IMR-90 (cell line): ENCODE results near the gene SMC1B. TPM values are rescaled to one million over a fixed set of nuclear protein-coding genes. Genes with fewer than 3 reads are reported as not detected.
A peak's percentile ranks its signal among the peaks of the same experiment; 100 is the strongest.

ENCODE experiments used
- ATAC-seq: fragments of 200-7000 bp; cut with Tn5 transposase; 2 replicates; pipeline ENCODE4 v1.9.1; 2020; ENCODE audit warnings: low read depth, mild to moderate bottlenecking, moderate library complexity
- BruUV-seq: library from RNA; stranded (reverse); fragments of 400-500 nt; replicated peaks from 2 replicates; lab custom pipeline; 2021; lab: Mats Ljungman, UMichigan
- CTCF ChIA-PET: fragments of 300-600 bp; formaldehyde crosslinking; extraction: SDS; loops from one replicate; lab custom pipeline; 2021; ENCODE audit warnings: antibody characterized with exemption; lab: Yijun Ruan, JAX
- POLR2A ChIA-PET: fragments of 300-600 bp; sonication (Branson Sonifier 250); formaldehyde crosslinking; loops from one replicate; lab custom pipeline; 2022; ENCODE audit warnings: antibody characterized with exemption; ENCODE audit not compliant: unreplicated experiment; lab: Charles Lee
- DNase-seq: peaks from one replicate; pipeline ENCODE4 v3.0.0; 2013
- H2AFZ ChIP-seq: replicated peaks from 2 replicates; pipeline ENCODE3; 2013; ENCODE audit warnings: low read length, mild to moderate bottlenecking; ENCODE audit not compliant: poor library complexity
- H2AK5ac ChIP-seq: 2 replicates; pipeline ENCODE4 v1.6.1; 2013; ENCODE audit warnings: low read depth, low read length, inconsistent platforms
- H2AK9ac ChIP-seq: replicated peaks from 2 replicates; pipeline ENCODE3; 2013; ENCODE audit warnings: mild to moderate bottlenecking, low read depth, low read length, moderate library complexity; ENCODE audit not compliant: poor library complexity
- H2BK120ac ChIP-seq: 2 replicates; pipeline ENCODE4 v1.6.1; 2013; ENCODE audit warnings: low read depth, low read length, inconsistent platforms
- H2BK15ac ChIP-seq: 3 replicates; pipeline ENCODE4 v1.6.1; 2013; ENCODE audit warnings: low read depth, low read length, inconsistent platforms
- H2BK20ac ChIP-seq: 2 replicates; pipeline ENCODE4 v1.6.1; 2013; ENCODE audit warnings: low read depth, mild to moderate bottlenecking, inconsistent platforms, low read length, moderate library complexity
- H2BK5ac ChIP-seq: 2 replicates; pipeline ENCODE4 v1.6.1; 2013; ENCODE audit warnings: mild to moderate bottlenecking, low read depth, low read length, inconsistent platforms; ENCODE audit not compliant: poor library complexity, severe bottlenecking
- H3K14ac ChIP-seq: replicated peaks from 2 replicates; pipeline ENCODE4 v1.6.1; 2013; ENCODE audit warnings: low read depth, low read length, inconsistent platforms
- H3K18ac ChIP-seq: 2 replicates; pipeline ENCODE4 v1.6.1; 2013; ENCODE audit warnings: low read depth, low read length, control low read depth
- H3K23ac ChIP-seq: 2 replicates; pipeline ENCODE4 v1.6.1; 2013; ENCODE audit warnings: low read depth, low read length, inconsistent platforms
- H3K27ac ChIP-seq: 2 replicates; pipeline ENCODE4 v1.5.1; 2013; ENCODE audit warnings: mild to moderate bottlenecking, control low read depth, low read length; ENCODE audit not compliant: insufficient read depth
- H3K27me3 ChIP-seq: 2 replicates; pipeline ENCODE4 v1.6.1; 2013; ENCODE audit warnings: low read length; ENCODE audit not compliant: control insufficient read depth, insufficient read depth
- H3K36me3 ChIP-seq: 2 replicates; pipeline ENCODE4 v1.6.1; 2013; ENCODE audit warnings: low read length, mixed read lengths; ENCODE audit not compliant: control insufficient read depth, insufficient read depth
- H3K4ac ChIP-seq: 2 replicates; pipeline ENCODE4 v1.6.1; 2013; ENCODE audit warnings: low read depth, low read length, inconsistent platforms
- H3K4me1 ChIP-seq: 2 replicates; pipeline ENCODE4 v1.6.1; 2013; ENCODE audit warnings: low read length, mixed read lengths; ENCODE audit not compliant: control insufficient read depth, insufficient read depth
- H3K4me2 ChIP-seq: 2 replicates; pipeline ENCODE4 v1.6.1; 2013; ENCODE audit warnings: low read depth, mild to moderate bottlenecking, control low read depth, low read length, moderate library complexity
- H3K4me3 ChIP-seq: 2 replicates; pipeline ENCODE4 v1.5.1; 2013; ENCODE audit warnings: low read depth, mild to moderate bottlenecking, control low read depth, low read length, moderate library complexity; ENCODE audit not compliant: insufficient read depth
- H3K56ac ChIP-seq: 2 replicates; pipeline ENCODE4 v1.6.1; 2013; ENCODE audit warnings: low read length, inconsistent platforms; ENCODE audit not compliant: insufficient read depth; ENCODE audit errors: extremely low read depth
- H3K79me1 ChIP-seq, 2 experiments: 2 replicates each; pipeline ENCODE4 v1.6.1; 2013; ENCODE audit warnings: low read length in 2 of 2, inconsistent platforms in 1 of 2, low read depth in 1 of 2
- H3K9ac ChIP-seq: 2 replicates; pipeline ENCODE4 v1.6.1; 2013; ENCODE audit warnings: low read depth, low read length, control low read depth
- H3K9me1 ChIP-seq: 2 replicates; pipeline ENCODE4 v1.6.1; 2013; ENCODE audit warnings: low read length, inconsistent platforms; ENCODE audit not compliant: insufficient read depth
- H3K9me3 ChIP-seq: 2 replicates; pipeline ENCODE4 v1.6.1; 2013; ENCODE audit warnings: low read length; ENCODE audit not compliant: control insufficient read depth, insufficient read depth
- H4K20me1 ChIP-seq: 2 replicates; pipeline ENCODE4 v1.6.1; 2013; ENCODE audit warnings: low read length, inconsistent platforms; ENCODE audit not compliant: insufficient read depth
- H4K5ac ChIP-seq: 2 replicates; pipeline ENCODE4 v1.6.1; 2013; ENCODE audit warnings: mild to moderate bottlenecking, low read depth, low read length, control low read depth
- H4K8ac ChIP-seq, 2 experiments: 2 replicates each; pipeline ENCODE4 v1.6.1; 2013; ENCODE audit warnings: low read depth in 2 of 2, low read length in 2 of 2, control low read depth in 1 of 2, inconsistent platforms in 1 of 2
- H4K91ac ChIP-seq: 2 replicates; pipeline ENCODE4 v1.6.1; 2013; ENCODE audit warnings: low read depth, low read length, inconsistent platforms; ENCODE audit not compliant: insufficient read depth
- BHLHE40 ChIP-seq: fragments of 150-350 bp; IDR thresholded peaks from 2 replicates; pipeline ENCODE4 v1.6.1; 2016; ENCODE audit warnings: mild to moderate bottlenecking, low read depth, low read length
- CEBPB ChIP-seq: IDR thresholded peaks from 2 replicates; pipeline ENCODE4 v1.6.1; 2012; ENCODE audit warnings: low read depth, low read length, improper control_type of control experiment
- CHD1 ChIP-seq: IDR thresholded peaks from 2 replicates; pipeline ENCODE4 v1.6.1; 2012; ENCODE audit warnings: low read depth, low read length, improper control_type of control experiment
- MAFK ChIP-seq: IDR thresholded peaks from 2 replicates; pipeline ENCODE4 v1.6.1; 2012; ENCODE audit warnings: low read depth, low read length, improper control_type of control experiment
- MAZ ChIP-seq: IDR thresholded peaks from 2 replicates; pipeline ENCODE4 v1.6.1; 2012; ENCODE audit warnings: low read depth, mild to moderate bottlenecking, low read length, improper control_type of control experiment, moderate library complexity, borderline replicate concordance
- POLR2A ChIP-seq: IDR thresholded peaks from 2 replicates; pipeline ENCODE4 v1.6.1; 2012; ENCODE audit warnings: mild to moderate bottlenecking, low read depth, low read length
- RFX5 ChIP-seq: IDR thresholded peaks from 2 replicates; pipeline ENCODE4 v1.8.0; 2012; ENCODE audit warnings: low read depth, mild to moderate bottlenecking, low read length, moderate library complexity
- WGBS, 2 experiments: methylation state at CpG; one replicate each; pipeline versions ENCODE4 v1.1.5 to v1.1.7; 2013; ENCODE audit warnings: missing lambda C conversion rate in 2 of 2; ENCODE audit not compliant: insufficient read length in 1 of 2; ENCODE audit errors: extremely low coverage in 2 of 2; 5-methylcytosine and 5-hydroxymethylcytosine counted together
- dilution Hi-C: fragments of 300-500 bp; cut with HindIII; formaldehyde crosslinking; loops from one replicate; pipeline ENCODE4 v1.14.3; 2018; ENCODE audit warnings: low sequenced_read_pairs; ENCODE audit not compliant: unreplicated experiment
- in situ Hi-C: fragments of 300-500 bp; cut with MboI; formaldehyde crosslinking; loops from 3 replicates; pipeline ENCODE4 v1.14.3; 2019; ENCODE audit warnings: low sequenced_read_pairs, inconsistent platforms, mixed read lengths
- intact Hi-C: fragments of 100-400 bp; cut with micrococcal nuclease; formaldehyde crosslinking; loops from 2 replicates; pipeline ENCODE4 v1.10.0; 2022
- polyA plus RNA-seq, 3 experiments: library from polyadenylated mRNA; depleted of rRNA; stranded (reverse); fragments of >200 nt; gene quantifications; 2 replicates each; pipeline ENCODE4 v1.2.3, GENCODE V29; 2012; ENCODE audit warnings: low replicate concordance in 1 of 3
- total RNA-seq: library from RNA; depleted of rRNA; stranded (reverse); fragments of >200 nt; gene quantifications from 2 replicates; pipeline ENCODE4 v1.2.3, GENCODE V29; 2012
- TF ChIP-seq, protein P1 (sequence below): fragments of 150-350 bp; IDR thresholded peaks from 2 replicates; pipeline ENCODE4 v1.6.1; 2016; ENCODE audit warnings: low read depth, mild to moderate bottlenecking, low read length, moderate library complexity, borderline replicate concordance
- TF ChIP-seq, protein P2 (sequence below): fragments of 150-350 bp; IDR thresholded peaks from 2 replicates; pipeline ENCODE4 v1.6.1; 2017; ENCODE audit warnings: mild to moderate bottlenecking, antibody characterized with exemption, low read length, low read depth

SMC1B gene
- total and polyA plus RNA-seq, 2 of the 4 experiments (the other 2 are of a cell fraction) = not detected

DNA sequence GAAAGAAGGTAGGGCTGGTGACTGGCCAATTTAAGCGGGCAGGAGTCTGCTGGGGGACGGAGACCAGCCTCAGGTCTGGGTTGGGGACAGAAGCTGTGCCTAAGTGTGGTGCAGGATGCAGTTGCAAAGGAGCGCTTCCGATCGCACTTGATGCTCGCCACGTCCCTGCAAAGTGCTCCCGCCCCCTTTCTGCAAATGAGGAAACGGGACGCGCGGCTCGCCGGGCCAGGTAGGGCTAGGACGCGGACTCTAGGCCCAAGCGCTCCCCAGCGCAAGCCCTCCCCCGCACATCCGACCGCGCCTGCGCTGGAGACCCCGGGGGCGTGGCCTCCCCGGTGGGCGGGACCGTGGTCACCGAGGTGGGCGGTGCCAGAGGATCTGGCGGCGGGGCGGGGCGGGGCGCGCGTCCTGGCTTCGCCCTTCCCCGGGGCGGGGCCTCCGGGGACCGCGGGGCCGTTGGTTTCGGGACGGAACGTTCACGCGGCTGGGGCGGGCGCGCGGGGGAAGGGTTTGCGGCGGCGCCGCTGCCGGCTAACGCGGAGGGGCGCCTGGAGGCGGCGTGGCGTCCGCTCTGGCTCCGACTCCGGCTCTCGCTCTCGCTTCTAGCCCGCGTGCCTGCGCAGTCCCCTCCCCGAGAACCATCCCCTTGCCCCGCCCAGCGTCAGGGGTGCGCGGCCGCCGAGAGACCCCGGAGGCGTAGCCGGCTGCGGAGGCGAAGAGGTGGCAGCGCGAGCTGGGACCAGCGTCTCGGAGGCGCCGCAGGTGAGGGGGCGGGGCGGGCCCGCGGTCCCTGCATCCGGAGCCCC lies 103.8 kb downstream of the SMC1B start, which contains the start of gene FAM118A (continued):
- 0 out of 2 replicates have a peak, but pooled peaks have one; percentile 19 for TF ChIP-seq BHLHE40
- TF ChIP-seq MAFK = no peak
- no peak for TF ChIP-seq CEBPB

DNA sequence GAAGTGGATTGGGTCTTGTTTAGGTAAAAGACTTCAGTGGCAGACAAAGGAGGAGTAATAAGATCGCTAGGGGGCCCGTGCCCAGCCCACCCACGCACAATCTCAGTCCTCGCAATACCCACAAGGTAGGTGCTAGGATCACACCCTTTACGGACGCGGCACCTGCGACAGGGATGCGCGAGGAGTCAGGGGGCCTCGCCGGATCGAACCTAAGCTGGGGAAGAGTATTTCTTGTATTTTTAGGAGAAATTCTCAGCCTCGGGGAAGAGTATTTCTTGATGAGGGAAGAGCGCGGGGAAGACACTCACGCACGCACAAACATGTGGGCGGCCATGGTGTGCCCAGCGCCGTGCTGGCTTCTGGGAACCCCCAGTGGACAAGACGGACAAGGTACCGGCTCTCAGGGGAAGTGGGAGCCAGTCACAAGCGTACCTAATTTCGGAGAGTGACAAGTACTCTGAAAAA lies 104.4 kb downstream of the SMC1B start:
- 49% methylated on average over 8 of the region's 25 CpGs; no CpG with 5 or more reads in 1 of the 2 experiments for WGBS, 2 experiments
- Histone ChIP-seq H3K9me3 (no peaks in the 10 kb centered on the region), H3K23ac (peak overlapping the region; percentile 66), H3K4me1 (peaks cover 14% of the 10 kb centered on the region), H3K27ac (peak overlapping the region; percentile 90), H3K4ac (peak overlapping the region; percentile 89), H3K9ac (peak overlapping the region; percentile 94), H3K36me3 (no peaks in the 10 kb centered on the region; the same call in 1 of the 2 replicates), H2BK15ac (peak overlapping the region; percentile 72; the same call in 1 of the 3 replicates), H3K79me1 (peaks cover 8 to 38% of the 10 kb centered on the region in 2 experiments; a peak in 3 of 4 replicates), H2AFZ (peak overlapping the region; percentile 97), H2AK5ac (peak overlapping the region; percentile 77), H2BK20ac (no peak overlapping the region), H4K91ac (peak overlapping the region; percentile 89), H3K4me2 (peak overlapping the region; percentile 98), H2BK5ac (peak overlapping the region; percentile 69), H3K27me3 (no peaks in the 10 kb centered on the region), H2AK9ac (peak overlapping the region; percentile 83), H3K18ac (peak overlapping the region; percentile 91), H3K56ac (peak overlapping the region; percentile 50; the same call in 1 of the 2 replicates), H3K14ac (peak overlapping the region; percentile 87), H4K5ac (peak overlapping the region; percentile 100), H4K20me1 (peaks cover 10% of the 10 kb centered on the region; the same call in 1 of the 2 replicates), H3K9me1 (0 out of 2 replicates have a peak, but pooled peaks cover 10% of the 10 kb centered on the region), H2BK120ac (peak overlapping the region; percentile 29; the same call in 1 of the 2 replicates), H4K8ac (peak overlapping the region; percentile 99 to 100), H3K4me3 (peak overlapping the region; percentile 58)
- intact Hi-C loops = no loop called here
- TF ChIP-seq MAZ = no peak
- TF ChIP-seq MAFK = no peak
- TF ChIP-seq CHD1 = no peak
- TF ChIP-seq, protein P1, sequence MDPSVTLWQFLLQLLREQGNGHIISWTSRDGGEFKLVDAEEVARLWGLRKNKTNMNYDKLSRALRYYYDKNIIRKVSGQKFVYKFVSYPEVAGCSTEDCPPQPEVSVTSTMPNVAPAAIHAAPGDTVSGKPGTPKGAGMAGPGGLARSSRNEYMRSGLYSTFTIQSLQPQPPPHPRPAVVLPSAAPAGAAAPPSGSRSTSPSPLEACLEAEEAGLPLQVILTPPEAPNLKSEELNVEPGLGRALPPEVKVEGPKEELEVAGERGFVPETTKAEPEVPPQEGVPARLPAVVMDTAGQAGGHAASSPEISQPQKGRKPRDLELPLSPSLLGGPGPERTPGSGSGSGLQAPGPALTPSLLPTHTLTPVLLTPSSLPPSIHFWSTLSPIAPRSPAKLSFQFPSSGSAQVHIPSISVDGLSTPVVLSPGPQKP = no peak
- no peak for TF ChIP-seq BHLHE40
- TF ChIP-seq POLR2A = no peak
- TF ChIP-seq, protein P2, sequence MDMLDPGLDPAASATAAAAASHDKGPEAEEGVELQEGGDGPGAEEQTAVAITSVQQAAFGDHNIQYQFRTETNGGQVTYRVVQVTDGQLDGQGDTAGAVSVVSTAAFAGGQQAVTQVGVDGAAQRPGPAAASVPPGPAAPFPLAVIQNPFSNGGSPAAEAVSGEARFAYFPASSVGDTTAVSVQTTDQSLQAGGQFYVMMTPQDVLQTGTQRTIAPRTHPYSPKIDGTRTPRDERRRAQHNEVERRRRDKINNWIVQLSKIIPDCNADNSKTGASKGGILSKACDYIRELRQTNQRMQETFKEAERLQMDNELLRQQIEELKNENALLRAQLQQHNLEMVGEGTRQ = no peak
- no peak for TF ChIP-seq RFX5
- DNase-seq = no peak
- in situ Hi-C loops = no loop called here
- dilution Hi-C loops = no loop called here
- ChIA-PET CTCF (no interaction called here), POLR2A (no interaction called here)
- ATAC-seq = no peak
- no TSS peak for BruUV-seq
